ENCODE data around the gene ARHGAP6. TPM values are rescaled to one million over a fixed set of nuclear protein-coding genes. Genes with fewer than 3 reads are reported as not detected.

Gene ARHGAP6
- total RNA-seq, 1 experiment from 2014 or later = 0.07 TPM

DNA sequence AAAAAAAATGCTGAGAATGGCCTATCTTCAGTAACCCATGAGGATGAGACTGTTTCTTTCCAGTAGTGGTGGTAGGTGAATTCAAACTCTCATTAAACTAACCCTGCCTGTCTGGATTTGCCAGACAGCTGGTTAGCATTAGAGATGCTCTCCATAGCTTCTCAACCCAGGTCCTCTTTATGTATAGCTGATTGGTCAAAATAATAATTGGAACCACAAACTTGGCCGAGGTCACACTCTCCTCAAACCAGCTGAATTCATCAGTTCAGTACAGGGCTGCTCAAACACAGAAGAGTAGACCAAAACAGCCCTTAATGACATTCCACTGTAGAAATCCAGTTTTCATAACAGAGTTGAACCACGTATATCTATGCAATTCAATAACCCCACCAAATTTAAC is 469.2 kb downstream of the ARHGAP6 start:
- no peaks in the 10 kb centered on the region for H3K79me1 ChIP-seq (ENCODE audit: insufficient read depth, low read depth, low read length, poor library complexity, severe bottlenecking)
- no peak overlapping the region for H3K56ac ChIP-seq (ENCODE audit: insufficient read length, low read depth, low read length)
- DNase-seq = no peak
- H3K23ac ChIP-seq (ENCODE audit: insufficient read length, low read depth, low read length) = no peak overlapping the region
- H3K9ac ChIP-seq (ENCODE audit: extremely low read depth, insufficient read length, low read length) = no peak overlapping the region
- H3K79me2 ChIP-seq (ENCODE audit: insufficient read depth, low read length) = no peaks in the 10 kb centered on the region
- H3K9me3 Mint-ChIP-seq = peaks cover 45 to 59% of the 10 kb centered on the region in 2 experiments
- H2BK15ac ChIP-seq (ENCODE audit: low read depth, low read length) = no peak overlapping the region
- H4K8ac ChIP-seq (replicated peaks; ENCODE audit: insufficient read length, low read depth, low read length) = no peak overlapping the region
- H3K36me3 Mint-ChIP-seq (ENCODE audit: insufficient read depth in 1 of 3, low read depth in 3 of 3) = peaks cover 0 to 2% (median 0%) of the 10 kb centered on the region in 3 experiments; a peak in 1 of 7 replicates
- no peak overlapping the region for H2BK20ac ChIP-seq (ENCODE audit: low read depth, low read length, poor library complexity, severe bottlenecking)
- no peak overlapping the region for H3K14ac ChIP-seq (ENCODE audit: insufficient read depth, low read length)
- 0 out of 4 replicates have a peak, but pooled peaks cover 0 to 2% of the 10 kb centered on the region in 2 experiments for H3K4me1 Mint-ChIP-seq
- no peak overlapping the region for H3K4me2 ChIP-seq (ENCODE audit: insufficient read depth, insufficient read length, low read length)
- H3K27ac Mint-ChIP-seq = no peak overlapping the region
- no peak overlapping the region for H3K27ac ChIP-seq (ENCODE audit: insufficient read length, low read depth, low read length)
- H3K23me2 ChIP-seq (ENCODE audit: insufficient read length, low read depth, low read length, poor library complexity, severe bottlenecking) = no peaks in the 10 kb centered on the region
- no peak overlapping the region for H2BK12ac ChIP-seq (ENCODE audit: insufficient read length, low read depth, low read length)
- no peak overlapping the region for H2AK5ac ChIP-seq (ENCODE audit: insufficient read length, low read length)
- H3K18ac ChIP-seq (ENCODE audit: insufficient read length, low read depth, low read length) = no peak overlapping the region
- no peaks in the 10 kb centered on the region for H3K27me3 ChIP-seq (ENCODE audit: insufficient read depth, low read length)
- H4K20me1 ChIP-seq (ENCODE audit: control insufficient read depth, insufficient read depth, insufficient read length) = no peaks in the 10 kb centered on the region
- no peaks in the 10 kb centered on the region for H3K27me3 Mint-ChIP-seq (ENCODE audit: low read depth)
- no peak overlapping the region for H3T11ph ChIP-seq (ENCODE audit: low read length)
- no CpG with 5 or more reads among the region's 2 CpGs for WGBS (ENCODE audit: extremely low coverage, insufficient read length, low lambda C conversion rate)
- H4K5ac ChIP-seq (ENCODE audit: insufficient read length, low read depth, low read length) = no peak overlapping the region
- H4K91ac ChIP-seq (ENCODE audit: insufficient read length, low read depth, low read length) = no peak overlapping the region
- H3K4ac ChIP-seq (ENCODE audit: low read depth, low read length) = no peak overlapping the region
- H3K9me3 ChIP-seq (ENCODE audit: control insufficient read depth, low read depth, low read length) = no peaks in the 10 kb centered on the region
- no peaks in the 10 kb centered on the region for H3K4me1 ChIP-seq (ENCODE audit: insufficient read depth, low read length)
- no peak overlapping the region for H2BK120ac ChIP-seq (ENCODE audit: low read depth, low read length, poor library complexity, severe bottlenecking)
- TF ChIP-seq, protein P1, sequence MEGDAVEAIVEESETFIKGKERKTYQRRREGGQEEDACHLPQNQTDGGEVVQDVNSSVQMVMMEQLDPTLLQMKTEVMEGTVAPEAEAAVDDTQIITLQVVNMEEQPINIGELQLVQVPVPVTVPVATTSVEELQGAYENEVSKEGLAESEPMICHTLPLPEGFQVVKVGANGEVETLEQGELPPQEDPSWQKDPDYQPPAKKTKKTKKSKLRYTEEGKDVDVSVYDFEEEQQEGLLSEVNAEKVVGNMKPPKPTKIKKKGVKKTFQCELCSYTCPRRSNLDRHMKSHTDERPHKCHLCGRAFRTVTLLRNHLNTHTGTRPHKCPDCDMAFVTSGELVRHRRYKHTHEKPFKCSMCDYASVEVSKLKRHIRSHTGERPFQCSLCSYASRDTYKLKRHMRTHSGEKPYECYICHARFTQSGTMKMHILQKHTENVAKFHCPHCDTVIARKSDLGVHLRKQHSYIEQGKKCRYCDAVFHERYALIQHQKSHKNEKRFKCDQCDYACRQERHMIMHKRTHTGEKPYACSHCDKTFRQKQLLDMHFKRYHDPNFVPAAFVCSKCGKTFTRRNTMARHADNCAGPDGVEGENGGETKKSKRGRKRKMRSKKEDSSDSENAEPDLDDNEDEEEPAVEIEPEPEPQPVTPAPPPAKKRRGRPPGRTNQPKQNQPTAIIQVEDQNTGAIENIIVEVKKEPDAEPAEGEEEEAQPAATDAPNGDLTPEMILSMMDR (conservative IDR thresholded peaks at IDR 0.05) = no peak
- H3K4me3 Mint-ChIP-seq = no peak overlapping the region
- H2BK5ac ChIP-seq (ENCODE audit: insufficient read length, low read length) = no peak overlapping the region
- no peak overlapping the region for H2AFZ ChIP-seq (ENCODE audit: low read length)

Data from H9 (cell line).